ENCODE results near the gene PIGU.
A peak's percentile ranks its signal among the peaks of the same experiment; 100 is the strongest.
"Not testable (repeated sequence)": the region's sequence is repeated elsewhere in the genome, so short reads cannot be mapped to it uniquely, and the experiment has no call there.

The PIGU gene

GRCh38 chr20:34531608-34532265 is 145.2 kb downstream of the PIGU start:
- DNase-seq = no peak

- no peak for DNase-seq
These were observed 146.6 kb downstream of the PIGU start for GRCh38 chr20:34530342-34530741.

GRCh38 chr20:34529742-34530141 is 147.2 kb downstream of the PIGU start:
- DNase-seq = no peak

- DNase-seq = peak in 1 of 3 donors; percentile 12
These were observed 148.0 kb downstream of the PIGU start for GRCh38 chr20:34528921-34529297.

- no peak for DNase-seq
These were observed 149.9 kb downstream of the PIGU start for GRCh38 chr20:34527016-34527415.

GRCh38 chr20:34526466-34526865 is 150.4 kb downstream of the PIGU start:
- no peak for DNase-seq

- DNase-seq = peak; percentile 19 to 32 (median 28)
These were observed 151.0 kb downstream of the PIGU start for GRCh38 chr20:34525709-34526416.

GRCh38 chr20:34525342-34525708 is 151.6 kb downstream of the PIGU start:
- no peak for DNase-seq

GRCh38 chr20:34524426-34524825 is 152.5 kb downstream of the PIGU start:
- no peak for DNase-seq

- peak in 2 of 3 donors; percentile 14 to 46 for DNase-seq
These were observed 153.7 kb downstream of the PIGU start for GRCh38 chr20:34522969-34523871.

- not testable (repeated sequence) for DNase-seq
These were observed 157.1 kb downstream of the PIGU start for GRCh38 chr20:34519841-34520240.

GRCh38 chr20:34518863-34519262 is 158.0 kb downstream of the PIGU start:
- not testable (repeated sequence) for DNase-seq

GRCh38 chr20:34517114-34517505 is 159.8 kb downstream of the PIGU start:
- DNase-seq = peak in 2 of 3 donors; percentile 60 to 63

GRCh38 chr20:34516247-34517113 is 160.4 kb downstream of the PIGU start, which contains the start of gene DYNLRB1:
TSS of gene DYNLRB1 (plus strand) at chr20:34516422. CDS start at chr20:34516459, 37 bp downstream.
- DNase-seq = peak; percentile 99 to 100 (median 99)

GRCh38 chr20:34515484-34516246 is 161.2 kb downstream of the PIGU start:
- DNase-seq = peak; percentile 13 to 39 (median 24)

GRCh38 chr20:34514897-34515483 is 161.9 kb downstream of the PIGU start:
- peak in 2 of 3 donors; percentile 18 to 26 for DNase-seq

- not testable (repeated sequence) for DNase-seq
These were observed 162.9 kb downstream of the PIGU start for GRCh38 chr20:34514034-34514433.

- DNase-seq = peak in 1 of 3 donors; percentile 10
These were observed 163.9 kb downstream of the PIGU start for GRCh38 chr20:34512955-34513419.

- peak in 1 of 3 donors; percentile 18 for DNase-seq
These were observed 164.5 kb downstream of the PIGU start for GRCh38 chr20:34512266-34512954.

GRCh38 chr20:34511891-34512265 is 165.0 kb downstream of the PIGU start:
- DNase-seq = peak in 1 of 3 donors; percentile 16
